ELF-1 (cell line): ENCODE data around the gene TJP1.
"Not testable (repeated sequence)": the region's sequence is repeated elsewhere in the genome, so short reads cannot be mapped to it uniquely, and the experiment has no call there.

Source experiments
- DNase-seq: peaks from one replicate; pipeline ENCODE4 v3.0.0-alpha.2; 2016; ENCODE audit warnings: low read depth, low spot score

TJP1 gene

DNA sequence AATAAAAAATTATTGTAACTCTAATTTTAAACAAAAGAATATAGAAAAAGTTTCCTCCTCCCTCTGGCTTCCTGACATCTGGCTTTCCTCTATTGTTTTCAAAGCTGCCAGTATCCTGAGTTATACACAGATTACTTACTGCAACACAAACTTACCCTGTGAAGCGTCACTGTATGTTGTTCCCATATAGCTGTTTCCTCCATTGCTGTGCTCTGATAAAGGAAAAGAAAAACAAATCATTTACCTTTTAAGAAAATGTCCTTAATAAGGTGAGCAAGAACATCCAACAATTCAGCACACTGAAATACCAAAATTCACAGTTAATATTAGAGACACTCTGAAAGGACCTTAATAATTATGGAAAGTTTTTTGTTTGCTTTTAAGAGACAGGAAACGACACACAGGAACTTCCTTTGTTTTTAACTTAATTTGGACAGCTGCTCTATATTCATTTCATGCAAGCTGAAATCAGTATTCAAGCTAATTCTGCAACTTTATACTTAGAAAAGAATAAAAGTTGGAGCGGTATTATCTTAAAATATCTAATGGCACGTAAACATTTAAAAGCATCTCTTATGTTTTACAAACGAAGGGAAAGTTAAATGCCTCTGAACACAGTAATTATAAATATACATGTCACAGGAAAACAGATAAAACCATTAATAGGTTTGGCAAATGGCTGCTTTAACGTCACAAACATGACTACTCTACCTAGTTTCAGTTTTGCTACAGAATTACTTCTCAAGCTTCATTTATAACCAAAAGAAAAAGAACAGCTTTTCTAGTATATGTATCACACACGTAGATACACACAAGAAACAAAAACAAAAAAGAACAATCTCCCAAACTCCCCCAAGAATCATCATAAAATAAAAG is 21.5 kb downstream of the TJP1 start:
- no peak for DNase-seq

DNA sequence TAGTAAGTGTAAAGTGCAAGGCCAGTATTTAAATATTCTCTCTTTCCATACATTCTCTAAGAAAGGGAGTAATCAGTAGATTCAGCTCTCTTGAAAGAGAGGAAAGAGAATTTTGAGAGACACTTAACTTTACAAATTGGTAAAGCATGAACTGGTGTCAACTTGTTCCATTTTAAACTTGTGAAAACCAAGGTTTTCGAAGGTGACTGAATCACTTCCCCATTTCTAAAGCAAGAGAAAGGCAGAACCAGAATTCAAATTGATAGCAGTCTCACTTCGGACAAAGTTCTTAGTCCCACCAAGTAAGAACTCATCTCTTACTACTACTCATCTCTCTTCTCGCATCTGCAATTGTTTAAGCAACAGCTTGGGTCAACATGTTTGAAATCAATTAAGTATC is 22.4 kb downstream of the TJP1 start:
- DNase-seq, result no peak

DNA sequence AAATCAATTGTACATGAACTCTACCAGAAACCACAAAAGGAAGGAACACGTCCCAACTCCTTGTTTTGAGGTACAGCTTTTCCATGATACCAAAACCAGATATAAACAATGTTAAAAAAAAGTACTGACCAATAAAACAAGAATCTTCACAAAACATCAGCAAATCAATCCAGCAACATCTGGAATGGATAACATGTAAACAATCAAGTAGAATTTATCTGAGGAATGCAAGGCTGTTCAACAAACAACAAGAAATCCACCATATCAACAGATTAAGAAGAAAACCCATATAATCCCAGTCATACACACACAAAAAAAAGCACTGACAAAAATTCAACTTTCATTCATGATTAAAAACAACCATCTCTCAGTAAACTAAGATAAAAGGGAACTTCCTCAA is 26.7 kb downstream of the TJP1 start:
- no peak for DNase-seq

DNA sequence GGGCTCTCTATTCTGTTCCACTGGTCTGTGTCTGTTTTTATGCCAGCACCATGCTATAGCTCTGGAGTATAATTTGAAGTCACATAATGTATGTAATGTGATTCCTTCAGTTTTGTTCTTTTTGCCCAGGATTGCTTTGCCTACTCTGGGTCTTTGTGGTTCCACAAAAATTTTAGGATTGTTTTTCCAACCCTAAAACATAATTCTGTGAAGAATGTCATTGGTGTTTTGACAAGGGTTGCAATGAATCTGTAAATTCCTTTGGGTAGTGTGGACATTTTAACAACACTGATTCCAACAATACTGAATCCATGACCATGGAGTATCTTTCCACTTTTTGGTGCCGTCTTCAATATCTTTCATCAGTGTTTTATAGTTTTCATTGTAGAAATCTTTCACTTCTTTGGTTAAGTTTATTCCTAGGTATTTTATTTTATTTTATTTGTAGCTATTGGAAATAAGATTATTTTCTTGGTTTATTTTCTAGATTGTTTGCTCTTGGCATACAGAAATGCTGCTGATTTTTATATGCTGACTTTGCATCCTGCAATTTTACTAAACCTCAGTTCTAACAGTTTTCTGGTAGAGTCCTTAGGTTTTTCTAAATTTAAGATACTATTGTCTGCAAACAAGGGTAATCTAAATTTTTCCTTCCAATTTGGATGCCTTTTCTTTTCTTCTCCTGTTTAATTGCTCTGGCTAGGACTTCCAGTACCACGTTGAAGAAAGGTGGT is 29.7 kb downstream of the TJP1 start:
- DNase-seq, result no peak

DNA sequence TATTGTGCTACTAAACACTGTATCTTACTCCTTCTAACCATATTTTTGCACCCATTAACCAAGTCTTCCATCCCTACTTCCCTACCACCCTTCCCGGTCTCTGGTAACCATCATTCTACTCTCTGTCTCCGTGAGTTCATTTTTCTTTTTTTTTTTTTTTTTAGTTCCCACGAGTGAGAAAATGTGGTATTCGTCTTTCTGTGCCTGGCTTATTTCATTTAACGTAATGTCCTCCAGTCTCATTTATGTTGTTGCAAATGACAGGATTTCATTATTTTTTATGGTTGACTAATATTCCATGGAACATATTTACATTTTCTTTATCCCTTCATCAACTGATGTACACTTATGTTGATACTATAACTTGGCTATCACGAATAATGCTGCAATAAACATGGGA is 31.7 kb downstream of the TJP1 start:
- DNase-seq, result no peak

DNA sequence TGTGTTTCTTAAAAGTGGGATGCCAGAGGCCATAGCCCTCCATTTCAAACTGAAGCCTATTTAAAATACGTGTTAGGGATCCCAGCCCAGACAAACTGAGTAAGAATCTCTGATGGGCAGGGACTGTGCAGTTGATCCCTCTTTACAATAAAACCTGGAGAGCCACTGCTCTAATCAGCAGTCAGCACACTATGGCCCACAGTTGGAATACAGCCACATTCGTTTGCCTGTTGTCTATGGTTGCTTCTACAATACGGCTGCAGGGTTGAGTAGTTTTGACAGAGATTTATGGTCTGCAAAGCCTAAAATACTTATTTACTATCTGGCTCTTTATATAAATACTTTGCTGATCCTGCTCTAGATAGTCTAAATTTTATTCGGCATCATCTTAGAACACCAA is 32.4 kb downstream of the TJP1 start:
- DNase-seq, result no peak

DNA sequence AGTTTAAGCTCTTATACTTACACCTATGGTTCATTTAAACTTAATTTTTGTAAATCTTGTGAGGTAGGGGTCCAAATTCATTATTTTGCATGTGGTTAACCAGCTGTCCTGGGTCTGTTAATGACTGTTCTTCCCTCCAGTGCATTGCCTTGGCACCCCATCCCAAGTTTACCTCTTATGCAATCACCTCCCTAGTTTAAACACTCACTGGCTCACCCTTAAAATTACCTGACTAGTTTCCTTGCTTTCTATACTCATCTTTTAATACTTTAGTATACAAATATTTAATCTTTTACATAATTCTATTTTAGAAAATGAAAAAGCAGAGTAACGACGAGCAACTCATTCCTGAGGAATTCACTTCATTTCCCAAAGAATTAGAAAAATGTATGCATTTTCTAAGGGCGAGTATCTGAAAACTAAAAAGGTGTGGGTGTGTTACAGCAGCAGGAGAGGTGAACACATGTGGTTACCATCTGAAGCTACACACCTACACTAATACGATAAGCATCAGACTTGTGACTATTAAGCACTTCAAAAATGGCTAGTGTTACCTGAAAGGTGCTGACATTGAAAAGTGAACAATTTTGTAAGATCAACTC is 33.7 kb downstream of the TJP1 start:
- DNase-seq, result no peak

DNA sequence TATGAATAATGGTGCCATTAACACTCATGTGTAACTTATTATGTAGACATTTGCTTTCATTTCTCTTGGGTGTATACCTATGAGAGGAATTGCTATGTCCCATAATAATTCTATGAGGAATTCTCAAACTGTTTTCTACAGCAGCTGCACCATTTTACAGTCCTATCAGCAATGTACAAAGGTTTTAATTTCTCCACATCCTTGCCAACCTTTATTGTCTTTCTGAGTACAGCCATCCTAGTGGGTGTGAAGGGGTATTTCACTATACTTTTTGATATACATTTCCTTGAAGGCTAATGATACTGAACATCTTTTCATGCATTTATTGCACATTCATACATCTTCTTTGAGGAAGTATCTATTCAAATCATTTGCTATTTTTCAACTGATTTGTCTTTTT is 34.5 kb downstream of the TJP1 start:
- no peak for DNase-seq

DNA sequence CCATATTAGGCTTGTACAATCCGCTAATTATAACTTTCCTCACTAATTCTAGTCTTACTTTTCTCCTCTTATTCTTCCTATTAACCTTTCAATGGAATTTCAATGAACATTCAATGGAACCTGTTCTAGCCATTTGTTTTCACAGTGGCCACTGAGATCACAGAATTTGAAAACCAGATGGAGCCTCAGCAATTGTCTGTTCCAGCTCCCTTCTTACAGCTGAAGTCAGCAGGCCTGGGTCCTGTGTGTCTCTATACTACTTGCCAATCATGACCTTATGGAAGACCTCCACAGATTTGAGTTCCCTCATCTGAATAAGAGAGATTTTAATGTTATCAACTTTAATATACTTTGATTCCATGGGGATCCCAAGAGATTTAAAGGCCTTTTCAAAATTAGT is 36.6 kb downstream of the TJP1 start:
- no peak for DNase-seq

DNA sequence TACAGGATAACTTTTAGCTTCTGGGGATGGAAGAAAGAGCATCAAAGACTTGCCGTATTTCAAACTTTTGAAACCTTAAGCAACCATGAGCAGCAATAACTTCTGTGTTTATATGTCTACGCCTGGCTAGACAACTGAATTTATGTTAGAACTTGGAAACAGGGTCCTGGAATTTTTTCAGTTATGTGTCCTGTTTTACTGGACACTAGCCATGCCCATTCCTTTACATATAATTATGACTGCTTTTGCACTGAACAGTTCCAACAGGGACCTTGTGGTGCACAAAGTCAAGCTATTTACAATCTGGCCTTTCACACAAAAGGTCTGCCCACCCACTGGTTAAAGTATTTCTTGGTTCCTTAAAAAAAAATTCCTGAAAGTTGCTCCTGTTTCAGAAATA is 37.1 kb downstream of the TJP1 start:
- DNase-seq, result no peak

DNA sequence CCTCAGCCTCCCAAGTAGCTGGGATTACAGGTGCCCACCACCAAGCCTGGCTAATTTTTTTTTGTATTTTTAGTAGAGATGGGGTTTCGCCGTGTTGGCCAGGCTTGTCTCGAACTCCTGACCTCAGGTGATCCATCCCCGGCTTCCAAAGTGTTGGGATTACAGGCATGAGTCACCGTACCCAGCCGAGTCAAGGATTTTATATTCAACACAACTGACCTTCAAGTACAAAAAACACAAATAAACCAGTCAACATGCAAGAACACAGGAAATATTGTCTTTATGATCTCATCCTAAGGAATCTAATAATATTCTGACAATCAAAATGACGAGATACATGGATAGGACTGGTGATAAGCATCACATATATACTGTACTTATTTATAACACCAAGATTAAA is 37.9 kb downstream of the TJP1 start:
- no peak for DNase-seq

DNA sequence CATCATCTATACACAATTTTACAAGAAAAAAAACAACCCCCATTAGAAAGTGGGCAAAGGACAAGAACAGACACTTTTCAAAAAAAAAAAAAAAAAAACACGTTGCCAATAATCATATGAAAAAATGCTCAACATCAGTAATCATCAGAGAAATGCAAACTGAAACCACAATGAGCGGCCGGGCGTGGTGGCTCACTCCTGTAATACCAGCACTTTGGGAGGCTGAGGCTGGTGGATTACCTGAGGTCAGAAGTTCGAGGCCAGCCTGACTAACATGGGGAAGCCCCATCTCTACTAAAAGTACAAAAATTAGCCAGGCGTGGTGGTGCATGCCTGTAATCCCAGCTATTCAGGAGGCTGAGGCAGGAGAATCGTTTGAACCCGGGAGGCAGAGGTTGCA is 39.5 kb downstream of the TJP1 start:
- DNase-seq, result not testable (repeated sequence)

DNA sequence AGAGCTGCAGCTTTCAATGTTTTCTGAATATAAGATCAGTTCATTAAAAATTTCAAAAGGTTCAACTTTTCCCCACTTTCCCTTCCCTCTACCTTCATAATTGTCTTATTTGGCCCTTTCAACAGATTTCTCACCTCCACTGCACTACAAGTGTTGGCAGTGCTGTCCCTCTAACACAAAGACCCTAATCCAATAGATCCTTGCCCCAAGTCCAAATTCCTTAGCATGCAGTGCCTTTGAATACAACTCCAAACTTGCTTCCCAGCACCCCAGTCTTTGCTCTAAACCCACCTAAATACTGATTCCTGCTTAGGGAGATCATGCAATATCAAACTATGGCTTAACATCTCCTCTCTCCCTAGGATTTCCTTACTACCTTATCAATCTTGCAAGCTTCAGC is 43.9 kb downstream of the TJP1 start:
- no peak for DNase-seq

DNA sequence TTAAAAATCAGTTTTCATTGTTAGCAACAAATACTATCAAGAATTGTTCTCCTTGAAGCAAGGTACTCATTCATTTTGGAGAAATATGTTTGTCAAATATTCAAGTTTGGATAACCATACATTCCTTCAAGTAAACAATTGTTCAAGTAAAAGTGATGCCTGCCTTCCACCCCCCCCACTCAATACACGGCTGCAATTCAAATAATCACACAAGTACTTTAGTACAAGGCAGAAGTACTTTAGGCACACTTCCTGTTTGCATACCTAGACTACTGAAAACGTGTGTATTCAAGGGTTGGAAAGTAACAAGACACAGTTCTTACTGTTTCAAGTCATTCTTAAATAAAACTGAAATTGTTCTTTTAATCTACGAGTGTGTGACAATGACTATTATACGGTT is 45.4 kb downstream of the TJP1 start:
- no peak for DNase-seq

DNA sequence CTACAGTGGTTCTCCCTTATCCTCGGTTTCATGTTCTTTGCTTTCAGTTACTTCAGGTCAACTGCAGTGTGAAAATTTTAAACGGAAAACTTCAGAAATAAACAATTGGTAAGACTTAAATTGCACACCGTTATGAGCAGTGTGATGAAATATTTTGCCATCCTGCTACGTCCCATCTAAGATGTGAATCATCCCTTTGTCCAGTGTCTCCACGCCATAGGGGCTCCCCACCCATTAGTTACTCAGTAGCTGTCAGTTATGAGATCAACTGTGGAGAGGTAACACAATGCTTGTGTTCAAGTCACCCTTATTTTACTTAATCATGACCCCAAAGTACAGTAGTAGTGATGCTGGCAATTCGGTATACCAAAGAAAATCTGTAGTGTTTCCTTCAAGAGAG is 47.4 kb downstream of the TJP1 start:
- no peak for DNase-seq

DNA sequence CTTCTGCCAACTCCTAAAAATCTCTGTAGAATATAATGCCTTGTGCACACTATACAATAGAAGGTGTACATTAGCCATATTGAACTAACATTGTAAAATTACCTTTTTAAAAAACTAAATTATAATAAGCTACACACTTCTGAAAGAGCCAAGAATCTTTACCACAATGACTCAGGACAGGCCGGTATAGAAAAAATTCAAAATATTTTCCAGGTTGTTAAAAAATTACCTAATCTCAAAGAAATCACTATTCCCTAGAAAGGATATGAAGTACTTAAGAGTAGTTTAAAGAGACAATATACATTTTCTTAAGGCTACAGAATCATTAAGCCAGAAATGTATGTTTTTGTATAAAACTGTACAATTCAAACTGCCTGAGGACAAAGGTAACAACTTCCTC is 48.5 kb downstream of the TJP1 start:
- DNase-seq, result no peak

DNA sequence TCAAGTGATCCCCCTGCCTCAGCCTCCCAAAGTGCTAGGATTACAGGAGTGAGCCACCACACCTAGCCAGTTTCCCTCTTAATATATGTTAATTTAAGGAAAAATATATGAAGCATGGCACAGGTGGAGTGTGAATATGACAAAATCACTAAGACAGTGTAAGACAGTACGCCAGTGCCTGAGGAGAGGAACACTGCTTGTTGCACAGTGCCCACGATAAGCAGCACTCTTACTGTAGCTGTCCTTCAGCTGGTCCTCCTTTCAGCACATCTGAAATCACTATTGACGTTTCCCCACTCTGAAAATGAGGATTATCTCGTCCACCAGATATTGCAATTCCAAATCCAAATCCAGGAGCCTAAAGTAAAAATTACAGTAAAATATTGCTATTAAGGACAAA is 49.3 kb downstream of the TJP1 start:
- no peak for DNase-seq

DNA sequence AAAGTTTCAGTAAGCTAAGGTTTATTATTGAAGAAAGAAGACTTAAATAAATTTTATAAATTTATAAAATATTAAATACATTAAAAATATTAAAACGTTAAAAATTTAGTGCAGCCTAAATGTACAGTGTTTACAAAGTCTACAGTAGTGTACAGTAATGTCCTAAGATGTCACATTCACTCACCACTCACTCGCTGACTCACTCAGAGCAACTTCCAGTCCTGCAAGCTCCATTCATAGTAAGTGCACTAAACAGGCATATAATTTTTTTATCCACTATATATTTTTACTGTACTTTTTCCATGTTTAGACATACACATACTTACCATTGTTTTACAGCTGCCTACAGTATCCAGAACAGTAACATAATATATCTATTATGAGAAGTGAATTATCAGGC is 51.5 kb downstream of the TJP1 start:
- no peak for DNase-seq

DNA sequence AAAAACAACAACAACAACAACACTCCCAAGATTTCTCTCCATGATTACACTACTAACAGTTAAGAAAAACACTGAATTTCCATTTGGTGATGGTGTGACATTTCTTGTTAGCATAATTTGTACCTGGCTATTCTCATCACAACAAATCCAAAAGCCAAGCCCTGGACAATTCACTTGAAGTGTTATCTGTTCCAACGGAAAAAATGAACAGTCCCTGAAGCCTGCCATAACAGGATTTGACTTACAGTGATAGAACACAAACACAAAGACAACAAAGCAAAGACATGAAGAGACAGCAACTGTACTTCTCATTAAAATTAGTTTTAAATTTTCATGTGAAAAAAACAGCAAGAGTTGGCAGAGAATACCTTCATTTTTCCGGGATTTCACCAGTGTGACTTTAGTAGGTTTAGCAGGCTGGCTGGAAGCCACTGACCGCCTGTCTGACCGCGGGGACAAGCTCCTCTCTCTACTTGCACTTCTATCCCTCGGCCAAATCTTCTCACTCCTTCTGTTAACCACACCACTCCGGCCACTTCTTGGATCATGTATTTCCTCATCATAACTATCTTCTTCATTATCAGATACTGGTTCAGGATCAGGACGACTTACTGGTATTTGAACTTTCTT is 56.3 kb downstream of the TJP1 start:
- no peak for DNase-seq

DNA sequence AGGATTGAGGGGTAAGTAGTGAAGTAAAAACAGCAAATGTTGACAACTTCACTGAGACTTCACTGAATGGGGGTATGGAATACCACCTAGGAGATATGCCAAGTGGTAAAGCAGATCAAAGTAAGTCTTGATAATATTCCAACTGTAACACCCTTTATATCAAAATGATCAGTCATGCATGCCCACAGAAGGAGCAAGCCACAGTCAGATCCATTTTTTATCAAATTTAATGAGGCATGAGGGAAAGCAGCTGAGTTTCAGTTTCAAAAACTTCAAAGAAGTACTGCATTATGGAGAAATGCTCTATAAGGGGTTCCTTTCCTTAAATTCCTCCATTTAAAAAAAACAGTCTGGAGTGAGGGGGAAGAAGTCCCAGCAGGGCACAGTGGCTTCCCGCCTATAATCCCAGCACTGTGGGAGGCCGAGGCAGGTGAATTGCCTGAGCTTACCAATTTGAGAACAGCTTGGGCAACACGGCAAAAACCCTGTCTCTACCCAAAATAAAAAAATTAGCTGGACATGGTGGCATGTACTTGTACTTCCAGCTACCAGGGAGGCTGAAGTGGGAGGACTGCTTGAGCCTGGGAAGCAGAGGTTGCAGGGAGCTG is 56.9 kb downstream of the TJP1 start:
- DNase-seq, result no peak

DNA sequence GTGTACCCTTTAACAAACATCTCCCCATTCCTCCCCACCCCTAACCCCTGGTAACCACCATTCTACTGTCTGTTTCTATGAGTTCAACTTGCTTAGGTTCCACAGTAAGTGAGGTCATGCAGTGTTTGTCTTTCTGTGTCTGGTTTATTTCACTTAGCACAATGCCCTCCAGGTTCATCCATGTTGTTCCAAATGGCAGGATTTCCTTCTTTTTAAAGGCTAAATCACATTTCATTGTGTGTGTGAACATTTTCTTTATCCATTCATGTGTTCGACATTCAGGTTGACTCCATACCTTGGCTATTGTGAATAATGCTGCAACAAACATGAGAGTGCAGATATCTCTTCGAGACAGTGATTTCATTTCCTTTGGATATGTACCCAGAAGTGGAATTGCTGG is 62.7 kb downstream of the TJP1 start:
- DNase-seq, result no peak
